Glutamatergic neuron (in vitro differentiated cells): Measurements from ENCODE around the gene SWAP70. TPM values are rescaled to one million over a fixed set of nuclear protein-coding genes. Genes with fewer than 3 reads are reported as not detected.
A peak's percentile ranks its signal among the peaks of the same experiment; 100 is the strongest.

Experiments used
- DNase-seq: peaks from one replicate; pipeline ENCODE4 v3.0.0; 2022
- H3K27ac Mint-ChIP-seq: one replicate; pipeline ENCODE4 v1.8.0; 2020; ENCODE audit warnings: mild to moderate bottlenecking, mixed read lengths, inconsistent platforms; ENCODE audit not compliant: unreplicated experiment
- H3K27me3 Mint-ChIP-seq: one replicate; pipeline ENCODE4 v1.8.0; 2020; ENCODE audit warnings: mild to moderate bottlenecking, moderate library complexity, mixed read lengths, inconsistent platforms; ENCODE audit not compliant: unreplicated experiment
- H3K36me3 Mint-ChIP-seq: one replicate; pipeline ENCODE4 v1.8.0; 2020; ENCODE audit warnings: mild to moderate bottlenecking, mixed read lengths, inconsistent platforms; ENCODE audit not compliant: unreplicated experiment
- H3K4me1 Mint-ChIP-seq: one replicate; pipeline ENCODE4 v1.8.0; 2020; ENCODE audit warnings: mild to moderate bottlenecking, low read depth, mixed read lengths, inconsistent platforms; ENCODE audit not compliant: unreplicated experiment
- H3K4me3 Mint-ChIP-seq: one replicate; pipeline ENCODE4 v1.8.0; 2020; ENCODE audit warnings: mild to moderate bottlenecking, mixed read lengths, inconsistent platforms; ENCODE audit not compliant: unreplicated experiment
- H3K9me3 Mint-ChIP-seq: one replicate; pipeline ENCODE4 v1.8.0; 2020; ENCODE audit warnings: mild to moderate bottlenecking, moderate library complexity, mixed read lengths, inconsistent platforms; ENCODE audit not compliant: unreplicated experiment
- total RNA-seq: library from RNA; stranded (reverse); fragmentation: NEBNext Ultra II Directional; extraction: Animal tissue kit (Norgen Biotek cat#: 25700); gene quantifications from one replicate; pipeline ENCODE4 v1.2.1, GENCODE V29; 2021; ENCODE audit not compliant: unreplicated experiment
- TF ChIP-seq, protein P1 (sequence below): fragments of 200-600 bp; sonication (generic); IDR thresholded peaks from one replicate; pipeline ENCODE4 v1.5.0; 2021; ENCODE audit not compliant: partially characterized antibody, unreplicated experiment

SWAP70 gene
- total RNA-seq, 1 donor from 2014 or later, result 8.7 TPM

DNA sequence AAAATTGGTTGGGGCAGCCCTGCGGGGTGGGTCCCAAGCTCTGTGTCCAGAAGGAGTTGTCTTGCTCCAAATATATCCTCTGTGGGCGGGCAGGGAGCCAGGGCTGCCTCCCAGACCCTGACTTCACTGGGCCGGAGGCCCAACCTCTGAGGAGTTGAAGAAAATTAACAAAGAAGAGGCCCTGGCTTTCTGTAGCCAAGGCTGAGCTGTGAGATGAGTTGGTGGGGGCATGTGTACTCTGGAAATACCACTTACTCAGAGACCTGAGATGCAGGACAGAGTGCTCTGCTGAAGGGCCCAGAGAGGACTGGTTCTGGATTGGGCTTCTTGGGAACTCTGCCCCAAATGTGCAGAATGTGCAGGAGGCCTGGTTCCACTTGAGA is 96.3 kb downstream of the SWAP70 start:
- no peak for DNase-seq
- Mint-ChIP-seq H3K4me1 (peaks cover 9% of the 10 kb centered on the region), H3K4me3 (no peak overlapping the region), H3K27me3 (peaks cover 7% of the 10 kb centered on the region), H3K36me3 (no peaks in the 10 kb centered on the region), H3K9me3 (peaks cover 2% of the 10 kb centered on the region), H3K27ac (no peak overlapping the region)
- TF ChIP-seq, protein P1, sequence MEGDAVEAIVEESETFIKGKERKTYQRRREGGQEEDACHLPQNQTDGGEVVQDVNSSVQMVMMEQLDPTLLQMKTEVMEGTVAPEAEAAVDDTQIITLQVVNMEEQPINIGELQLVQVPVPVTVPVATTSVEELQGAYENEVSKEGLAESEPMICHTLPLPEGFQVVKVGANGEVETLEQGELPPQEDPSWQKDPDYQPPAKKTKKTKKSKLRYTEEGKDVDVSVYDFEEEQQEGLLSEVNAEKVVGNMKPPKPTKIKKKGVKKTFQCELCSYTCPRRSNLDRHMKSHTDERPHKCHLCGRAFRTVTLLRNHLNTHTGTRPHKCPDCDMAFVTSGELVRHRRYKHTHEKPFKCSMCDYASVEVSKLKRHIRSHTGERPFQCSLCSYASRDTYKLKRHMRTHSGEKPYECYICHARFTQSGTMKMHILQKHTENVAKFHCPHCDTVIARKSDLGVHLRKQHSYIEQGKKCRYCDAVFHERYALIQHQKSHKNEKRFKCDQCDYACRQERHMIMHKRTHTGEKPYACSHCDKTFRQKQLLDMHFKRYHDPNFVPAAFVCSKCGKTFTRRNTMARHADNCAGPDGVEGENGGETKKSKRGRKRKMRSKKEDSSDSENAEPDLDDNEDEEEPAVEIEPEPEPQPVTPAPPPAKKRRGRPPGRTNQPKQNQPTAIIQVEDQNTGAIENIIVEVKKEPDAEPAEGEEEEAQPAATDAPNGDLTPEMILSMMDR, result no peak

DNA sequence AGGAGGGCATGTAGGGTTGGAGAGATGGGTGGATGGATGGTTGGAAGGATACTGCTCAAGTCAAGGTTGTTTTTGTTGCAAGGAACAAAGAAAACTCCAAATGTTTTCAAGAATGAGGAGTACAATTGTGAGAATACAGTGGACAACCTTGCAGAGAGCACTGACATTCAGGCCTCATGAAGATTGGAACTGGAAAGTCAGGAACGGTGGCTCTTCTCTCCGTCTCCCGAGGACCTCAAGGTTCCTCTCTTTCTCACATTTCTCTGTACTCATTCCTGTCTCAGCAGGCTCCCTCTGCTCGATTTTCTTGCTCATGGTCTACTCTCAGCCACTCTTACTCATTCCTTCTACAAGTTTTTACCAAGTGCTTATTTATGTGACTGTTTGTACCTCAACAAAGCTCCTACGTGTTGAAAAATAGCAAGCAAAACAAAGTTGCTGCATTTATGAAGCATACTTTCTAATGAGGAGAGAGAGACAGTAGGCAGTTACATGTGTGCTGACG is 97.6 kb downstream of the SWAP70 start:
- TF ChIP-seq, protein P1, result no peak
- no peaks in the 10 kb centered on the region for H3K36me3 Mint-ChIP-seq
- no peak for DNase-seq
- no peak overlapping the region for H3K27ac Mint-ChIP-seq
- H3K9me3 Mint-ChIP-seq, result peaks cover 2% of the 10 kb centered on the region
- H3K4me1 Mint-ChIP-seq, result peaks cover 14% of the 10 kb centered on the region
- peaks cover 5% of the 10 kb centered on the region for H3K27me3 Mint-ChIP-seq
- H3K4me3 Mint-ChIP-seq, result no peak overlapping the region

DNA sequence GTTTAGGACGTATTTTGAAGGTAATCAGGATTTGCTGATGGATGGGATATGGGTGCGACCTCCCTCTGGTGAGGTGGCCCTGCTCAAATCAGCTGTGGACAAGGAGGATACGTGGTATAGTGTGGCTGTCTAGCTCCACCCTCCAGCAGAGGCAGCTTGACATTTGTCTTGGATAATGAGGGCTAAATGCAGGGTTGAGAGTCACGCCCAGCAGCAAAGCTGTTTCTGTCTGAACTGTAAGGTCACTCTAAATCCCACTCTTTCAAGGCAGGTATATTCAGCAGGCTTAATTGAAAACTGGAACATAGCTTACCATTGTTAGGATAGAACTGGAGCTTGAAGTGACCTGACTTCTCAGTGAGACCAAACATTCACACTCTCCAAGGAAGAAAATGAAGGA is 98.7 kb downstream of the SWAP70 start:
- TF ChIP-seq, protein P1, result no peak
- Mint-ChIP-seq H3K27ac (no peak overlapping the region), H3K4me1 (peaks cover 17% of the 10 kb centered on the region), H3K4me3 (no peak overlapping the region), H3K36me3 (no peaks in the 10 kb centered on the region), H3K27me3 (peaks cover 5% of the 10 kb centered on the region), H3K9me3 (peaks cover 2% of the 10 kb centered on the region)
- DNase-seq, result no peak

DNA sequence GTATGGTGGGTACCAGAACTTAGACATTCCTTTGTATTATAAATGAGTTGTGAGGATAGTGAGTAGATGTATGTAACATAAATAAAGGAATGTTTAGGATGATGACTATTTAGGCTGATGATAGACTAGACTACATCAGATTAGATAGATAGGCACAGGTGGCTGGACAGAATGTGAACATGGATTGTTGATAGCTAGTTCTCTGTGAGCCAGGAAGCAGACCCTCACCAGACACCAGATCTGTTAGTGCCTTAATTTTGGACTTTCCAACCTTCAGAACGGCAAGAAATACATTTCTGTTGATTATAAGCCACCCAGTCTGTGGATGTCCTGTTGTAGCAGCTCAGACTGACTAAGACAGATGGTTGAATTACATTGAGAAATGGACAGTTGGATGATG is 99.4 kb downstream of the SWAP70 start:
- TF ChIP-seq, protein P1, result no peak
- DNase-seq, result no peak
- peaks cover 5% of the 10 kb centered on the region for H3K27me3 Mint-ChIP-seq
- no peaks in the 10 kb centered on the region for H3K36me3 Mint-ChIP-seq
- peaks cover 17% of the 10 kb centered on the region for H3K4me1 Mint-ChIP-seq
- H3K4me3 Mint-ChIP-seq, result no peak overlapping the region
- H3K9me3 Mint-ChIP-seq, result peaks cover 2% of the 10 kb centered on the region
- no peak overlapping the region for H3K27ac Mint-ChIP-seq

DNA sequence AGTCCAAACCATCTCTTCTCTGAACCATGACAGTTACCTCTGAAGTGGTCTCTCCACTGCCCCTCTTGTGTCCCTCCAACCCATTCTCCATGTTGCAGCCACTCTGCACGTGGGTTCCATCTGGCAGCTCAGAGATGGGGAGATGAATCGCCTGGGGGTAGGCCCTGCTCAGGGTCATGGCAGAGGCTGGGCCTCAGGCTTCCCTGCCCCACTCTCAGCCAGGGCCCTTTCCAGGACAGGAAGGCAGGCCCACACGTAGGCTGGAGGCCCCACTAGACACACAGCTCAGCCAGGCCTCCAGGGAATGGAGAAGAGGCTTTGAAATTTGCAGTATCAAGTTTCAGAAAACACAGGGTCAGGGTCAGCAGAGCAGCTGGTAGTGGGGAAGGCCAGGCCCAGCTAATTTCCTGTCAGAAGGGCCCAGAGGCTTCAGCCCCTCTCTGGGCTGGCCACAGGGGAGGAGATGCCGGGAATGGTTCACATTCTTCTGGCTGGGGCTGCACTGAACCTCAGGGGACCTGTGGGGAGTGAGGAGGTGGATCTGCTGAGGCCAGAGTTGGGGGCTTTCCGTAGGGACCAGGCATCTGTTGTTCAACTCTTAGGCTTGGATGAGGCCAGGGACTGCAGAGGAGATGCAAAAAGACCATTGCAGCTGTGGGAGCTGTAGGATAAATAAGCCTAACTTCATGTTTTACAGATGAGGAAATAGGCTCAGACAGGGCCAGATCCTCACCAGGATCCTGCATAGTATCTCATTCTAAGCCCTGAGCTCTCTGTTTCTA is 101.6 kb downstream of the SWAP70 start:
- peak; percentile 49 for DNase-seq
- peak overlapping the region; percentile 63 for H3K27ac Mint-ChIP-seq
- TF ChIP-seq, protein P1, result no peak
- H3K9me3 Mint-ChIP-seq, result peaks cover 4% of the 10 kb centered on the region
- H3K36me3 Mint-ChIP-seq, result no peaks in the 10 kb centered on the region
- H3K27me3 Mint-ChIP-seq, result peaks cover 5% of the 10 kb centered on the region
- peaks cover 10% of the 10 kb centered on the region for H3K4me1 Mint-ChIP-seq
- H3K4me3 Mint-ChIP-seq, result peak overlapping the region; percentile 20
